Measurements from ENCODE around the gene METTL2B.

DNA sequence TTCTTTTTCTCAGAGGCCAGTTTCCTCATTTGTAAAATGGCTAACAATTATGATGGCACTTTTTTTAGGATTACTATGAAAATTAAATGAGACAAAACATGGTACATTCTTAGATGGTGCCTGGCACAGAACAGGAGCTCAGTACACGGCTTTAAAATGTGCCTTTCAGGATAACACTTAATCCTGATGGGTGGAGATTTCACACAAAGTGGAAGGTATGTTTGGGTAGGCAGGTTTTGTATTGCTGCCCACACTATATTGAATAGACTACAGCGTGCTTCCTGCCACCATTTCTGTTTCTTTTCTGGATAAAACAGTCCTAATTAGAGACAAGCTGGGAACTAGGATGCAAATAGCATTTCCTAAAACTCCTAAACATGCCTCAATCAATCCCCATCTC is 44.8 kb upstream of the METTL2B start:
- TF ChIP-seq, protein P1, sequence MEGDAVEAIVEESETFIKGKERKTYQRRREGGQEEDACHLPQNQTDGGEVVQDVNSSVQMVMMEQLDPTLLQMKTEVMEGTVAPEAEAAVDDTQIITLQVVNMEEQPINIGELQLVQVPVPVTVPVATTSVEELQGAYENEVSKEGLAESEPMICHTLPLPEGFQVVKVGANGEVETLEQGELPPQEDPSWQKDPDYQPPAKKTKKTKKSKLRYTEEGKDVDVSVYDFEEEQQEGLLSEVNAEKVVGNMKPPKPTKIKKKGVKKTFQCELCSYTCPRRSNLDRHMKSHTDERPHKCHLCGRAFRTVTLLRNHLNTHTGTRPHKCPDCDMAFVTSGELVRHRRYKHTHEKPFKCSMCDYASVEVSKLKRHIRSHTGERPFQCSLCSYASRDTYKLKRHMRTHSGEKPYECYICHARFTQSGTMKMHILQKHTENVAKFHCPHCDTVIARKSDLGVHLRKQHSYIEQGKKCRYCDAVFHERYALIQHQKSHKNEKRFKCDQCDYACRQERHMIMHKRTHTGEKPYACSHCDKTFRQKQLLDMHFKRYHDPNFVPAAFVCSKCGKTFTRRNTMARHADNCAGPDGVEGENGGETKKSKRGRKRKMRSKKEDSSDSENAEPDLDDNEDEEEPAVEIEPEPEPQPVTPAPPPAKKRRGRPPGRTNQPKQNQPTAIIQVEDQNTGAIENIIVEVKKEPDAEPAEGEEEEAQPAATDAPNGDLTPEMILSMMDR (IDR thresholded peaks at IDR 0.05) = no peak
- no peak for TF ChIP-seq POLR2A (IDR thresholded peaks at IDR 0.05)

Data from testis (tissue), 2 donors.